Neural cell (in vitro differentiated cells): Measurements from ENCODE around the gene FAM3D. TPM values are rescaled to one million over a fixed set of nuclear protein-coding genes. Genes with fewer than 3 reads are reported as not detected.

ENCODE experiments used
- H2AFZ ChIP-seq: fragments of 200-600, 300-800 bp; sonication (generic), shearing (Covaris generic); 2 replicates; pipeline ENCODE4 v1.6.0; 2014; ENCODE audit warnings: low read depth, mild to moderate bottlenecking, antibody characterized with exemption, low read length, moderate library complexity
- H3F3A ChIP-seq: fragments of 200-600 bp; shearing (Covaris generic); 2 replicates; pipeline ENCODE4 v1.6.1; 2016; ENCODE audit warnings: mild to moderate bottlenecking, moderate library complexity, mixed read lengths, antibody characterized with exemption, low read length; ENCODE audit not compliant: insufficient read depth, poor library complexity, severe bottlenecking
- H3K27ac ChIP-seq: fragments of 200-600, 300-800 bp; sonication (generic), shearing (Covaris generic); 2 replicates; pipeline ENCODE4 v1.5.1; 2014; ENCODE audit warnings: mild to moderate bottlenecking, low read length, moderate library complexity
- H3K27me3 ChIP-seq: fragments of 300-800, 200-600 bp; sonication (generic), shearing (Covaris generic); 2 replicates; pipeline ENCODE4 v1.6.0; 2014; ENCODE audit warnings: mild to moderate bottlenecking, low read depth, low read length, moderate library complexity; ENCODE audit not compliant: insufficient read depth
- H3K36me3 ChIP-seq: fragments of 300-800, 200-600 bp; sonication (generic), shearing (Covaris generic); 2 replicates; pipeline ENCODE4 v1.5.1; 2014; ENCODE audit warnings: mild to moderate bottlenecking, antibody characterized with exemption, low read length, moderate library complexity; ENCODE audit not compliant: insufficient read depth
- H3K4me2 ChIP-seq: fragments of 300-800, 200-600 bp; sonication (generic), shearing (Covaris generic); 2 replicates; pipeline ENCODE4 v1.6.0; 2014; ENCODE audit warnings: mild to moderate bottlenecking, low read length
- H3K4me3 ChIP-seq: fragments of 300-800, 200-600 bp; sonication (generic), shearing (Covaris generic); 2 replicates; pipeline ENCODE4 v1.5.1; 2014; ENCODE audit warnings: mild to moderate bottlenecking, low read length, moderate library complexity
- H3K79me2 ChIP-seq: fragments of 200-600 bp; shearing (Covaris generic); replicated peaks from 2 replicates; pipeline ENCODE4 v1.6.0; 2014; ENCODE audit warnings: mild to moderate bottlenecking, low read length, moderate library complexity; ENCODE audit not compliant: insufficient read depth
- H3K9ac ChIP-seq: fragments of 300-800, 200-600 bp; sonication (generic), shearing (Covaris generic); 2 replicates; pipeline ENCODE4 v1.6.1; 2016; ENCODE audit warnings: mild to moderate bottlenecking, low read length, mixed read lengths
- H3K9me2 ChIP-seq: fragments of 200-600 bp; shearing (Covaris generic); 2 replicates; pipeline ENCODE4 v1.6.1; 2016; ENCODE audit warnings: mild to moderate bottlenecking, low read length, mixed read lengths; ENCODE audit not compliant: insufficient read depth
- H3K9me3 ChIP-seq: fragments of 200-600, 300-800 bp; sonication (generic), shearing (Covaris generic); 2 replicates; pipeline ENCODE4 v1.6.1; 2016; ENCODE audit warnings: mild to moderate bottlenecking, mixed run types, low read length, moderate library complexity, mixed read lengths
- H4K20me1 ChIP-seq: fragments of 200-600 bp; shearing (Covaris generic); 2 replicates; pipeline ENCODE4 v1.6.1; 2016; ENCODE audit warnings: mild to moderate bottlenecking, mixed run types; ENCODE audit not compliant: insufficient read depth
- EP300 ChIP-seq: fragments of 450-650 bp; conservative IDR thresholded peaks from 2 replicates; pipeline ENCODE4 v1.6.1; 2014; ENCODE audit warnings: antibody characterized with exemption, mild to moderate bottlenecking, moderate library complexity; ENCODE audit not compliant: poor library complexity, severe bottlenecking
- EZH2 ChIP-seq: fragments of 200-600, 300-800 bp; shearing (Covaris generic), sonication (generic); IDR thresholded peaks from 2 replicates; pipeline ENCODE4 v1.6.1; 2014; ENCODE audit warnings: antibody characterized with exemption, low read length, borderline replicate concordance, mild to moderate bottlenecking; ENCODE audit not compliant: insufficient read depth, poor library complexity, severe bottlenecking
- MXI1 ChIP-seq: fragments of 450-650 bp; conservative IDR thresholded peaks from 2 replicates; pipeline ENCODE4 v1.6.1; 2014; ENCODE audit warnings: antibody characterized with exemption, mild to moderate bottlenecking; ENCODE audit not compliant: poor library complexity, severe bottlenecking
- POLR2AphosphoS5 ChIP-seq: IDR thresholded peaks from 2 replicates; pipeline ENCODE4 v1.6.1; 2012
- RAD21 ChIP-seq: fragments of 450-650 bp; conservative IDR thresholded peaks from 2 replicates; pipeline ENCODE4 v1.6.1; 2014; ENCODE audit warnings: antibody characterized with exemption, mild to moderate bottlenecking, moderate library complexity
- SMC3 ChIP-seq: fragments of 450-650 bp; conservative IDR thresholded peaks from 2 replicates; pipeline ENCODE4 v1.6.1; 2014; ENCODE audit warnings: antibody characterized with exemption, mild to moderate bottlenecking, moderate library complexity; ENCODE audit not compliant: poor library complexity
- TAF1 ChIP-seq: IDR thresholded peaks from 2 replicates; pipeline ENCODE4 v1.6.1; 2012; ENCODE audit warnings: low read depth
- polyA plus RNA-seq: library from polyadenylated mRNA; depleted of rRNA; stranded (reverse); fragments of >200 nt; gene quantifications from 2 replicates; pipeline ENCODE4 v1.2.3, GENCODE V29; 2014
- TF ChIP-seq, protein P1 (sequence below): fragments of 450-650 bp; IDR thresholded peaks from 2 replicates; pipeline ENCODE4 v1.5.1; 2014; ENCODE audit warnings: antibody characterized with exemption, mild to moderate bottlenecking, moderate library complexity; ENCODE audit not compliant: poor library complexity, severe bottlenecking
- TF ChIP-seq, protein P2 (sequence below): IDR thresholded peaks from 2 replicates; pipeline ENCODE4 v1.6.1; 2012; ENCODE audit warnings: borderline replicate concordance

FAM3D gene
- polyA plus RNA-seq, 1 donor from 2014 or later: not detected

DNA sequence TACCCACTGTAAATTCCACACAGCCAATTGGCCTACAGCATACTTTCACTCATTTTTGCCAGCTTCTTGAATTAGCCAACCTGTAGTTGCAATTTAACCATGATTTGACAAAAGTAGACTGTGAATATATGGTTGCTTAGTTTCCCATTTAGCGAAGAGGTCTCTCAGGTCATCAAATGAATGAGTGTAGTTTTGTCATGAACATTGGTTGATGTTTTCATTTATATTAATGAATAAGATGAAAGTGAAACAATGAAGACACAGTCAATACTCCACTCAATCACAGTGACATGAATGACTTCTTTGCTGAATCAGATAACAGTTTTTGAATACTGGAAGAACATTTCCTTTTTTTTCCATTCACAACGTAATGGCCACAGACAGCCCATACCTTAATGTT, 15.3 kb upstream of the FAM3D start:
- Histone ChIP-seq H3K4me2 (no peak overlapping the region), H3F3A (no peaks in the 10 kb centered on the region), H4K20me1 (no peaks in the 10 kb centered on the region), H3K9me3 (no peaks in the 10 kb centered on the region), H3K27ac (no peak overlapping the region), H3K4me3 (no peak overlapping the region), H3K79me2 (no peaks in the 10 kb centered on the region), H3K36me3 (no peaks in the 10 kb centered on the region), H2AFZ (no peak overlapping the region), H3K9ac (no peak overlapping the region), H3K9me2 (no peaks in the 10 kb centered on the region), H3K27me3 (no peaks in the 10 kb centered on the region)
- TF ChIP-seq POLR2AphosphoS5 (no peak), EZH2 (no peak), MXI1 (no peak), SMC3 (no peak), EP300 (no peak), TAF1 (no peak), RAD21 (no peak)
- TF ChIP-seq, protein P1, sequence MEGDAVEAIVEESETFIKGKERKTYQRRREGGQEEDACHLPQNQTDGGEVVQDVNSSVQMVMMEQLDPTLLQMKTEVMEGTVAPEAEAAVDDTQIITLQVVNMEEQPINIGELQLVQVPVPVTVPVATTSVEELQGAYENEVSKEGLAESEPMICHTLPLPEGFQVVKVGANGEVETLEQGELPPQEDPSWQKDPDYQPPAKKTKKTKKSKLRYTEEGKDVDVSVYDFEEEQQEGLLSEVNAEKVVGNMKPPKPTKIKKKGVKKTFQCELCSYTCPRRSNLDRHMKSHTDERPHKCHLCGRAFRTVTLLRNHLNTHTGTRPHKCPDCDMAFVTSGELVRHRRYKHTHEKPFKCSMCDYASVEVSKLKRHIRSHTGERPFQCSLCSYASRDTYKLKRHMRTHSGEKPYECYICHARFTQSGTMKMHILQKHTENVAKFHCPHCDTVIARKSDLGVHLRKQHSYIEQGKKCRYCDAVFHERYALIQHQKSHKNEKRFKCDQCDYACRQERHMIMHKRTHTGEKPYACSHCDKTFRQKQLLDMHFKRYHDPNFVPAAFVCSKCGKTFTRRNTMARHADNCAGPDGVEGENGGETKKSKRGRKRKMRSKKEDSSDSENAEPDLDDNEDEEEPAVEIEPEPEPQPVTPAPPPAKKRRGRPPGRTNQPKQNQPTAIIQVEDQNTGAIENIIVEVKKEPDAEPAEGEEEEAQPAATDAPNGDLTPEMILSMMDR: no peak
- TF ChIP-seq, protein P2, sequence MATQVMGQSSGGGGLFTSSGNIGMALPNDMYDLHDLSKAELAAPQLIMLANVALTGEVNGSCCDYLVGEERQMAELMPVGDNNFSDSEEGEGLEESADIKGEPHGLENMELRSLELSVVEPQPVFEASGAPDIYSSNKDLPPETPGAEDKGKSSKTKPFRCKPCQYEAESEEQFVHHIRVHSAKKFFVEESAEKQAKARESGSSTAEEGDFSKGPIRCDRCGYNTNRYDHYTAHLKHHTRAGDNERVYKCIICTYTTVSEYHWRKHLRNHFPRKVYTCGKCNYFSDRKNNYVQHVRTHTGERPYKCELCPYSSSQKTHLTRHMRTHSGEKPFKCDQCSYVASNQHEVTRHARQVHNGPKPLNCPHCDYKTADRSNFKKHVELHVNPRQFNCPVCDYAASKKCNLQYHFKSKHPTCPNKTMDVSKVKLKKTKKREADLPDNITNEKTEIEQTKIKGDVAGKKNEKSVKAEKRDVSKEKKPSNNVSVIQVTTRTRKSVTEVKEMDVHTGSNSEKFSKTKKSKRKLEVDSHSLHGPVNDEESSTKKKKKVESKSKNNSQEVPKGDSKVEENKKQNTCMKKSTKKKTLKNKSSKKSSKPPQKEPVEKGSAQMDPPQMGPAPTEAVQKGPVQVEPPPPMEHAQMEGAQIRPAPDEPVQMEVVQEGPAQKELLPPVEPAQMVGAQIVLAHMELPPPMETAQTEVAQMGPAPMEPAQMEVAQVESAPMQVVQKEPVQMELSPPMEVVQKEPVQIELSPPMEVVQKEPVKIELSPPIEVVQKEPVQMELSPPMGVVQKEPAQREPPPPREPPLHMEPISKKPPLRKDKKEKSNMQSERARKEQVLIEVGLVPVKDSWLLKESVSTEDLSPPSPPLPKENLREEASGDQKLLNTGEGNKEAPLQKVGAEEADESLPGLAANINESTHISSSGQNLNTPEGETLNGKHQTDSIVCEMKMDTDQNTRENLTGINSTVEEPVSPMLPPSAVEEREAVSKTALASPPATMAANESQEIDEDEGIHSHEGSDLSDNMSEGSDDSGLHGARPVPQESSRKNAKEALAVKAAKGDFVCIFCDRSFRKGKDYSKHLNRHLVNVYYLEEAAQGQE: no peak

DNA sequence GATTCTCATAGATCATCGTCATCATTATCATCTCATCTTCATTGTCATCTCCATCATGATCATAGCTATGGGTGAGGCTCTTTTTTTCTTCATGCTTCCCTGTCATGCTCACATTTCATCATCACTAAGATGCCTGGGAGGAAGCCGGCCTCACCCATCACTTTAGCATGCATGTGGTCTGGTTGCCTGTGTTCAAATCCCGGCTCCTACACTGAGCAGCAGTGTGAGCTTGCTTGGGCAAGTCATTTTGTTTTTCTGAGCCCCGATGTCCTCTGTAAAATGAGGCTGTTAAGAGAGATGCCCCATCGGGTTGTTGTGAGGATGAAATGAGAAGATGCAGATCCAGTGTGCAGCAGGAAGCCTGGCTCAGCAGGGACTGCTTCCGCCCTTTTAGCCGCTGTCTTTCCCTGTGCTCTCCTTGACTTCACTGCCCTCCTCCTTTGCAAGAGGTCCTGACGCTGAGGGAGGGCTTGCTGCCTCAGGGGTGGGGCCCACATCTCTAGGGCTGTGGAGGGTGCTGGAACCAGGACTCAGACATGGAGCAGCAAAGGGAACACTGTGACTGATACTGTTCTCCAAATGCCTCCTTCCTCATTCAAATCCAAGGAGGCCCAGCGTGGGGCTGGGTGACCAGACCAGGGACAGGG, 14.4 kb upstream of the FAM3D start:
- no peak overlapping the region for H3K4me2 ChIP-seq
- H3K4me3 ChIP-seq: no peak overlapping the region
- TF ChIP-seq TAF1 (no peak), RAD21 (no peak), EP300 (no peak), SMC3 (no peak), MXI1 (no peak), EZH2 (no peak), POLR2AphosphoS5 (no peak)
- TF ChIP-seq, protein P2: no peak
- TF ChIP-seq, protein P1: no peak
- H2AFZ ChIP-seq: no peak overlapping the region
- no peak overlapping the region for H3K27ac ChIP-seq
- no peaks in the 10 kb centered on the region for H3K9me3 ChIP-seq
- no peaks in the 10 kb centered on the region for H3K9me2 ChIP-seq
- H3K9ac ChIP-seq: no peak overlapping the region
- no peaks in the 10 kb centered on the region for H3K79me2 ChIP-seq
- H3K36me3 ChIP-seq: no peaks in the 10 kb centered on the region
- H3K27me3 ChIP-seq: no peaks in the 10 kb centered on the region
- no peaks in the 10 kb centered on the region for H3F3A ChIP-seq
- no peaks in the 10 kb centered on the region for H4K20me1 ChIP-seq
